Loucy (cell line): ENCODE results near the gene HHIP.
"Not testable (repeated sequence)": the region's sequence is repeated elsewhere in the genome, so short reads cannot be mapped to it uniquely, and the experiment has no call there.

Experiments used
- EZH2phosphoT487 ChIP-seq: fragments of 200-600 bp; IDR thresholded peaks from 2 replicates; pipeline ENCODE4 v1.6.1; 2018; ENCODE audit warnings: antibody characterized with exemption, mild to moderate bottlenecking, moderate library complexity, borderline replicate concordance
- TF ChIP-seq, protein P1 (sequence below): fragments of 200-600 bp; sonication (generic); conservative IDR thresholded peaks from 2 replicates; pipeline ENCODE4 v1.5.1; 2014; ENCODE audit warnings: mild to moderate bottlenecking, antibody characterized with exemption, low read length

DNA sequence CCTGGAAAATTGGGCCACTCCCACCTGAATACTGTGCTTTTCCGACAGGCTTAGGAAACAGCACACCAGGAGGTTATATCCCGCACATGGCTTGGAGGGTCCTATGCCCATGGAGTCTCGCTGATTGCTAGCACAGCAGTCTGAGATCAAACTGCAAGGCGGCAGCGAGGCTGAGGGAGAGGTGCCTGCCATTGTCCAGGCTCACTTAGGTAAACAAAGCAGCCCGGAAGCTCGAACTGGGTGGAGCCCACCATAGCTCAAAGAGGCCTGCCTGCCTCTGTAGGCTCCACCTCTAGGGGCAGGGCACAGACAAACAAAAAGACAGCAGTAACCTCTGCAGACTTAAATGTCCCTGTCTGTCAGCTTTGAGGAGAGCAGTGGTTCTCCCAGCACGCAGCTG is 122.9 kb downstream of the HHIP start:
- TF ChIP-seq, protein P1, sequence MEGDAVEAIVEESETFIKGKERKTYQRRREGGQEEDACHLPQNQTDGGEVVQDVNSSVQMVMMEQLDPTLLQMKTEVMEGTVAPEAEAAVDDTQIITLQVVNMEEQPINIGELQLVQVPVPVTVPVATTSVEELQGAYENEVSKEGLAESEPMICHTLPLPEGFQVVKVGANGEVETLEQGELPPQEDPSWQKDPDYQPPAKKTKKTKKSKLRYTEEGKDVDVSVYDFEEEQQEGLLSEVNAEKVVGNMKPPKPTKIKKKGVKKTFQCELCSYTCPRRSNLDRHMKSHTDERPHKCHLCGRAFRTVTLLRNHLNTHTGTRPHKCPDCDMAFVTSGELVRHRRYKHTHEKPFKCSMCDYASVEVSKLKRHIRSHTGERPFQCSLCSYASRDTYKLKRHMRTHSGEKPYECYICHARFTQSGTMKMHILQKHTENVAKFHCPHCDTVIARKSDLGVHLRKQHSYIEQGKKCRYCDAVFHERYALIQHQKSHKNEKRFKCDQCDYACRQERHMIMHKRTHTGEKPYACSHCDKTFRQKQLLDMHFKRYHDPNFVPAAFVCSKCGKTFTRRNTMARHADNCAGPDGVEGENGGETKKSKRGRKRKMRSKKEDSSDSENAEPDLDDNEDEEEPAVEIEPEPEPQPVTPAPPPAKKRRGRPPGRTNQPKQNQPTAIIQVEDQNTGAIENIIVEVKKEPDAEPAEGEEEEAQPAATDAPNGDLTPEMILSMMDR: not testable (repeated sequence)
- TF ChIP-seq EZH2phosphoT487: not testable (repeated sequence)
